Gastrocnemius medialis (tissue), 4 donors: ENCODE data around the gene ARRDC3. TPM values are rescaled to one million over a fixed set of nuclear protein-coding genes. Genes with fewer than 3 reads are reported as not detected.

Source experiments
- ATAC-seq, 2 donors: fragments of 150-250 bp; one replicate each; pipeline ENCODE4 v1.9.1; 2016
- DNase-seq, 2 donors: peaks; one replicate each; pipeline ENCODE4 v3.0.0-alpha.2; 2019
- H3K27ac ChIP-seq, 4 donors: fragments of 200-600 bp; sonication (generic); 1 replicate in 1 of 4; 2 replicates in 3 of 4; pipeline ENCODE4 v1.5.1; 2016 to 2018; ENCODE audit warnings: mild to moderate bottlenecking in 2 of 4, moderate library complexity in 1 of 4
- H3K27me3 ChIP-seq, 3 donors: fragments of 200-600 bp; sonication (generic) in 2 of 3; 1 replicate in 1 of 3; 2 replicates in 2 of 3; pipeline versions ENCODE4 v1.5.1 to v1.6.0; 2016 to 2019; ENCODE audit warnings: mild to moderate bottlenecking in 1 of 3, moderate library complexity in 1 of 3
- H3K36me3 ChIP-seq, 2 donors: fragments of 200-600 bp; sonication (generic) in 1 of 2; one replicate each; pipeline ENCODE4 v1.5.1; 2017 to 2018
- H3K4me1 ChIP-seq, 2 donors: fragments of 200-600 bp; sonication (generic) in 1 of 2; one replicate each; pipeline ENCODE4 v1.5.1; 2016 to 2017; ENCODE audit warnings: mild to moderate bottlenecking in 2 of 2
- H3K4me3 ChIP-seq, 4 donors: fragments of 200-600 bp; sonication (generic) in 3 of 4; 1 replicate in 1 of 4; 2 replicates in 3 of 4; pipeline ENCODE4 v1.5.1; 2016 to 2019; ENCODE audit warnings: mild to moderate bottlenecking in 2 of 4
- H3K9me3 ChIP-seq, 3 donors: fragments of 200-600 bp; sonication (generic) in 2 of 3; 1 replicate in 1 of 3; 2 replicates in 2 of 3; pipeline ENCODE4 v1.5.1; 2016 to 2019
- CTCF ChIP-seq, 5 experiments: fragments of 450-650 bp in 3 of 5; fragments of 200-600 bp in 2 of 5; sonication (generic) in 2 of 5; IDR thresholded peaks in 4 of 5; conservative IDR thresholded peaks in 1 of 5; 1 replicate in 4 of 5; 2 replicates in 1 of 5; pipeline ENCODE4 v1.5.1; 2016 to 2019; ENCODE audit warnings: antibody characterized with exemption in 5 of 5, mild to moderate bottlenecking in 3 of 5, moderate library complexity in 3 of 5
- POLR2A ChIP-seq, 2 donors: fragments of 450-650 bp; IDR thresholded peaks; one replicate each; pipeline ENCODE4 v1.6.1; 2017; ENCODE audit warnings: antibody characterized with exemption in 2 of 2, mild to moderate bottlenecking in 2 of 2, moderate library complexity in 2 of 2
- in situ Hi-C, 4 donors: fragments of 200-750 bp; cut with MboI; loops; one replicate each; pipeline versions ENCODE4 v1.15.0 to v1.8.0; 2017; ENCODE audit warnings: low sequenced_read_pairs in 4 of 4
- intact Hi-C: fragments of 100-400 bp; cut with DNase I; formaldehyde crosslinking; loops from one replicate; pipeline ENCODE4 v1.15.1; 2023; ENCODE audit warnings: low total_unique reads
- total RNA-seq, 4 donors: library from RNA; depleted of rRNA; stranded (reverse); fragments of >200 nt; gene quantifications; one replicate each; pipeline versions ENCODE4 v1.1.0 to v1.2.3, GENCODE V29; 2016

ARRDC3 gene
- total RNA-seq, 4 donors from 2014 or later, result 64.1 to 116 (median 87.7) TPM

- no peak for DNase-seq
- Histone ChIP-seq H3K27ac (no peak overlapping the region), H3K4me1 (no peaks in the 10 kb centered on the region), H3K36me3 (no peaks in the 10 kb centered on the region), H3K27me3 (no peaks in the 10 kb centered on the region), H3K9me3 (no peaks in the 10 kb centered on the region), H3K4me3 (no peak overlapping the region)
- in situ Hi-C loops (loop anchor here in 2 of 4 donors (10.0 to 25.0 kb wide), 2 partner anchors 559 to 562 kb away; no protein-coding TSS in a partner anchor), intact Hi-C loops (no loop called here)
- no peak for TF ChIP-seq POLR2A (IDR thresholded peaks at IDR 0.05)
- TF ChIP-seq CTCF (IDR thresholded peaks at IDR 0.05 in 4 of 5, conservative IDR thresholded peaks at IDR 0.05 in 1 of 5), result no peak
- no peak for ATAC-seq
Observed at GRCh38 chr5:91423871-91424270, 40.8 kb upstream of the ARRDC3 start.

- Histone ChIP-seq H3K9me3 (no peaks in the 10 kb centered on the region), H3K27ac (no peak overlapping the region), H3K27me3 (no peaks in the 10 kb centered on the region), H3K36me3 (no peaks in the 10 kb centered on the region), H3K4me3 (no peak overlapping the region), H3K4me1 (no peaks in the 10 kb centered on the region)
- intact Hi-C loops (no loop called here), in situ Hi-C loops (loop anchor here in 2 of 4 donors (10.0 to 25.0 kb wide), 2 partner anchors 556 to 559 kb away; no protein-coding TSS in a partner anchor)
- DNase-seq, result no peak
- ATAC-seq, result no peak
- TF ChIP-seq POLR2A (IDR thresholded peaks at IDR 0.05) (no peak), CTCF (IDR thresholded peaks at IDR 0.05 in 4 of 5, conservative IDR thresholded peaks at IDR 0.05 in 1 of 5) (no peak)
Observed at GRCh38 chr5:91420879-91421278, 37.8 kb upstream of the ARRDC3 start.

GRCh38 chr5:91419571-91420537 is 36.7 kb upstream of the ARRDC3 start:
- in situ Hi-C loops (loop anchor here in 3 of 4 donors (10.0 to 25.0 kb wide), 3 partner anchors 485 to 558 kb away; no protein-coding TSS in a partner anchor), intact Hi-C loops (loop anchor here (1.0 to 10.0 kb wide), 2 partner anchors 485 to 554 kb away; no protein-coding TSS in a partner anchor)
- no peaks in the 10 kb centered on the region for H3K27me3 ChIP-seq
- H3K9me3 ChIP-seq, result no peaks in the 10 kb centered on the region
- no peak overlapping the region for H3K27ac ChIP-seq
- no peak overlapping the region for H3K4me3 ChIP-seq
- no peaks in the 10 kb centered on the region for H3K4me1 ChIP-seq
- no peaks in the 10 kb centered on the region for H3K36me3 ChIP-seq
- DNase-seq, result peak; percentile 10 to 24
- TF ChIP-seq CTCF (IDR thresholded peaks at IDR 0.05 in 4 of 5, conservative IDR thresholded peaks at IDR 0.05 in 1 of 5) (peak; percentile 62 to 79 (median 68)), POLR2A (IDR thresholded peaks at IDR 0.05) (no peak)
- ATAC-seq, result peak in 1 of 2 donors; percentile 55

- no peaks in the 10 kb centered on the region for H3K27me3 ChIP-seq
- in situ Hi-C loops (loop anchor here in 2 of 4 donors (10.0 to 25.0 kb wide), 3 partner anchors 484 to 557 kb away; no protein-coding TSS in a partner anchor), intact Hi-C loops (loop anchor here (1.0 to 10.0 kb wide), 2 partner anchors 484 to 553 kb away; no protein-coding TSS in a partner anchor)
- no peaks in the 10 kb centered on the region for H3K4me1 ChIP-seq
- no peaks in the 10 kb centered on the region for H3K9me3 ChIP-seq
- H3K27ac ChIP-seq, result no peak overlapping the region
- DNase-seq (no peak), ATAC-seq (no peak)
- H3K36me3 ChIP-seq, result no peaks in the 10 kb centered on the region
- TF ChIP-seq CTCF (IDR thresholded peaks at IDR 0.05 in 4 of 5, conservative IDR thresholded peaks at IDR 0.05 in 1 of 5) (no peak), POLR2A (IDR thresholded peaks at IDR 0.05) (no peak)
- H3K4me3 ChIP-seq, result no peak overlapping the region
Observed at GRCh38 chr5:91419136-91419535, 36.0 kb upstream of the ARRDC3 start.
